RWPE1 (cell line): ENCODE measurements around the gene GPR132.

Source experiments
- CTCF ChIA-PET: fragments of 350-600 bp; sonication (Branson Sonifier 250); formaldehyde crosslinking; extraction: SDS; loops from one replicate; lab custom pipeline; 2021; lab: Yijun Ruan, JAX
- POLR2A ChIA-PET: fragments of 400-600 bp; formaldehyde crosslinking; extraction: SDS; loops from one replicate; lab custom pipeline; 2020; ENCODE audit warnings: antibody characterized with exemption; ENCODE audit not compliant: low non-redundant PET; lab: Yijun Ruan, JAX
- DNase-seq: peaks from one replicate; pipeline ENCODE4 v3.0.0; 2012; ENCODE audit warnings: low spot score
- H3K27ac ChIP-seq: fragments of 450-650 bp; 2 replicates; pipeline ENCODE4 v1.5.1; 2017
- TF ChIP-seq, protein P1 (sequence below): fragments of 450-650 bp; conservative IDR thresholded peaks from 2 replicates; pipeline ENCODE4 v1.5.1; 2017; ENCODE audit warnings: low read depth, mild to moderate bottlenecking

GPR132 gene

DNA sequence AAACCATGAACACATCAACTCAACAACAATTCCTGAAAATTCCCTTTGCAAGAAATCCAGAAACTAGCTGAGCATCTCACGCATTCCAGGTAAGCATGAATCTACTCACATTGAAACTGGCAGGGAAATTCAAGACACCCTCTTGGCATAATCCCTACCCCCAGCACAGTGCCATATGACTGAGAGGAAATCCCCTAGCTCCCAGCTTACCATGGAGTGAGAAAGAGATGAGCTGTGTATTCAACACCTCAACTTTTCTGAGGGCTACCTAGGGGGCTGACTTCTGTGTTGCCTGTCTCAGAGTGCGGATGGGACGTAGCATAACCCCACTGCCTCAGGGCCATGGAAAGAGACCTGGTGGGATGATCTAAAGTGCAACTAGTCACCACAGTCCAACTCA is 37.7 kb upstream of the GPR132 start:
- TF ChIP-seq, protein P1, sequence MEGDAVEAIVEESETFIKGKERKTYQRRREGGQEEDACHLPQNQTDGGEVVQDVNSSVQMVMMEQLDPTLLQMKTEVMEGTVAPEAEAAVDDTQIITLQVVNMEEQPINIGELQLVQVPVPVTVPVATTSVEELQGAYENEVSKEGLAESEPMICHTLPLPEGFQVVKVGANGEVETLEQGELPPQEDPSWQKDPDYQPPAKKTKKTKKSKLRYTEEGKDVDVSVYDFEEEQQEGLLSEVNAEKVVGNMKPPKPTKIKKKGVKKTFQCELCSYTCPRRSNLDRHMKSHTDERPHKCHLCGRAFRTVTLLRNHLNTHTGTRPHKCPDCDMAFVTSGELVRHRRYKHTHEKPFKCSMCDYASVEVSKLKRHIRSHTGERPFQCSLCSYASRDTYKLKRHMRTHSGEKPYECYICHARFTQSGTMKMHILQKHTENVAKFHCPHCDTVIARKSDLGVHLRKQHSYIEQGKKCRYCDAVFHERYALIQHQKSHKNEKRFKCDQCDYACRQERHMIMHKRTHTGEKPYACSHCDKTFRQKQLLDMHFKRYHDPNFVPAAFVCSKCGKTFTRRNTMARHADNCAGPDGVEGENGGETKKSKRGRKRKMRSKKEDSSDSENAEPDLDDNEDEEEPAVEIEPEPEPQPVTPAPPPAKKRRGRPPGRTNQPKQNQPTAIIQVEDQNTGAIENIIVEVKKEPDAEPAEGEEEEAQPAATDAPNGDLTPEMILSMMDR, result no peak
- DNase-seq, result no peak
- CTCF ChIA-PET, result no interaction called here
- H3K27ac ChIP-seq, result no peak overlapping the region
- POLR2A ChIA-PET, result no interaction called here

DNA sequence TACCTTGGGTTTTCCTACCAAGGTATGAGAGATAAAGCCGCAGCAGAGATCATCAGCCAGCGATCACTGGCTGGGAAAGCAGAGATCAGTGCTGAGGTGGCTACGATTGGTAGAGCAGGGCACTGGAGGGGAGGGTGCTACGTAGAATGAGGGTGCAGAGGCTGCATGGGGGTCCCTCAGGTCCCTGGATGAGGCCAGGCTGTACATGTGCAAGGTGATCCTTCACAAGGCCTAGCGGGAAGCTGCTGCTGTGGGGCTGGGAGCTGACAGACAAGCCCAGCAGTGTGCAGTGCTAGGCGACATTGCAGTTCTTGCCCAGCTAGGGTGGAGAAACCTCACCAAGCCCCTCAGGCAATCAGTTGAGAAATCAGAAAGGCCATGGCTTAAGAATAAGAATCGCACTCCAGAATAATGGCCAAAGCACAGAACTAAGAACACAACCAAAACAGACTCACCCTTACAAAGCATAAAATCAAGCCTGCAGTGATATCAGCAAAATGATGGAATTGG is 37.2 kb upstream of the GPR132 start:
- CTCF ChIA-PET, result no interaction called here
- TF ChIP-seq, protein P1, result no peak
- no peak for DNase-seq
- POLR2A ChIA-PET, result no interaction called here
- no peak overlapping the region for H3K27ac ChIP-seq

DNA sequence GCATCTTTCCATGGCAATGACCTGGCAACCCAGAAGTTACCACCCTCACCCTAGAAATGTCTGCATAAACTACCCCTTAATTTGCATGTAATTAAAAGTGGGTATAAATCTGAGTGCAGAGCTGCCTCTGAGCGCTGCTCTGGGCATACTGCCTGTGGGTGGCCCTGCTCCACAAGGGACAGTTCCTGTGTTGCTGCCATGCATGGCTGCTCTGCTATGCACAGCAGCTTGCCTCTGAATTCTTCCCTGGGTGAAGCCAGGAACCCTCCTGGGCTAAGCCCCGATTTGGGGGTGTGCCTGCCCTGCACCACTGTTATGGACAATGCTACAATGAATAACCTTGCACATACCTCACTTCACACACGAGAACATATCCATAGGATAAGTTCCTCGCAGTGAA is 35.7 kb upstream of the GPR132 start:
- H3K27ac ChIP-seq, result no peak overlapping the region
- ChIA-PET CTCF (no interaction called here), POLR2A (no interaction called here)
- TF ChIP-seq, protein P1, result no peak
- no peak for DNase-seq

DNA sequence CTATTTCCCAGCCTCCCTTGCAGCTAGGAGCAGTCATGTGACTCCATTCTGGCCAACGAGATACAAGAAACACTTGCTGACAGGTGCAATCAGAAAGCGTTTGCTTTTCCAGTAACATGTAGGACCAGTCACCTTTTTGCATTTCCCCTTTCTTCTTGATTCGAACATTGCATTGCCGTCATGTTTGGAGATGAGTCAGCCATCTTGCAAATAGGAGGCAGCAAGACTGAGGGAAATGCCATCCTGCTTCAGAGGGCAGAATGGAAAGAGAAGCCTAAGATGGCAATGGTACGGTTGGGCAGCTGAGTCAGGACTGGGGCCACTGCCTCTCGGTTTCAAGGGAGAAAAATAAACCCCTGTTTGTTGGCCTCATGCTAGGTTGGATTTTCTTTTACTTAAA is 34.5 kb upstream of the GPR132 start:
- TF ChIP-seq, protein P1, result no peak
- no peak overlapping the region for H3K27ac ChIP-seq
- CTCF ChIA-PET, result no interaction called here
- POLR2A ChIA-PET, result no interaction called here
- no peak for DNase-seq

DNA sequence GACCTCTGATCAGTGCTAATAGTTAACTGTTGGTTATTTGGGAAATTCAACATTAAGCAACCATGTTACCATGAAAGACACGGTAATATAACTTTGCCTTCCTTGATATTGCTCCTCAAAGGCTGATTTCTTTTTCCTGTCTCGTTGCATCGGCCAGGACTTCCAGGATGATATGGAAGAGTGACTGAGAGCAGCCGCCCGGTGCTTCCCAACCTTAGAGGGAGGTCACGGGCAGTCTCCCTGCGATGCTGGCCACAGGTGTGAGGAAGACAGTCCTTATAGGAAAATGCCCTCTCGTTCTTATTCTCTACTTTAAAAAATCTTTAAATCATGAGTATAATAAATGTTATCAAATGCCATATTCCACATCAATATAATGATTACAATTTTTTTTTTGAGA is 33.1 kb upstream of the GPR132 start:
- no peak for DNase-seq
- TF ChIP-seq, protein P1, result no peak
- CTCF ChIA-PET, result interaction anchor here (0.6 to 0.7 kb wide), 2 partner anchors 11 to 66 kb away, joined by 3 to 5 read pairs; no protein-coding TSS in a partner anchor
- H3K27ac ChIP-seq, result peak overlapping the region; percentile 77
- POLR2A ChIA-PET, result no interaction called here

DNA sequence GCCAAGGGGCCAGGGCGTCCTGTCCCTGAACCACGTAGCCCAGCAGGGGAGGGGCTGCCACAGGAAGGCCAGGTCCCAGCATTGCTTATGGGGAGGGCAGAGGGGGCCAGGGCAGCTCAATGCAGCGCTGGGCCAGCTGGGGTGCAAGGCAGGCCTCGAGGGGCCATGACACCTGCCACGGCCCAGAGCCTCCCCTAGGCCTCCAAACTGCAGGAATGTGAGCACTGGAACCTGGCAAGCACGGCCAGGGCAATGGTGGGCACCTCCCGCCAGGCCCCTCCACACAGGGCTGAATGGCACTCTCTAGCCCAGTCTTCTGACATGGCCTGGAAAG is 32.5 kb upstream of the GPR132 start:
- H3K27ac ChIP-seq, result peak overlapping the region; percentile 77
- ChIA-PET CTCF (interaction anchor here (0.6 to 1.4 kb wide), 3 partner anchors 10 to 66 kb away, joined by 3 to 5 read pairs (median 4); no protein-coding TSS in a partner anchor), POLR2A (interaction anchor here (0.6 kb wide), 1 partner anchor 61 kb away, joined by 4 read pairs; no protein-coding TSS in a partner anchor)
- TF ChIP-seq, protein P1, result no peak
- no peak for DNase-seq
